Right lung (tissue), 5 donors: ENCODE results near the gene ABHD16B. TPM values are rescaled to one million over a fixed set of nuclear protein-coding genes. Genes with fewer than 3 reads are reported as not detected.
"Not testable (repeated sequence)": the region's sequence is repeated elsewhere in the genome, so short reads cannot be mapped to it uniquely, and the experiment has no call there.

Experiments used
- DNase-seq, 2 donors: peaks; one replicate each; pipeline ENCODE4 v3.0.0-alpha.2; 2013
- polyA plus RNA-seq, 5 donors: library from polyadenylated mRNA; unstranded; fragments of 120-200 nt; gene quantifications; one replicate each; pipeline versions ENCODE4 v1.2.1 to v1.2.3, GENCODE V29; 2013; ENCODE audit warnings: inconsistent platforms in 1 of 5, low replicate concordance in 1 of 5; ENCODE audit not compliant: insufficient read length in 5 of 5, insufficient read depth in 1 of 5

ABHD16B gene
- polyA plus RNA-seq, 5 donors = not detected

GRCh38 chr20:63831993-63832686 lies 29.2 kb upstream of the ABHD16B start:
- DNase-seq = no peak

GRCh38 chr20:63833776-63834490 lies 27.4 kb upstream of the ABHD16B start:
- no peak for DNase-seq

GRCh38 chr20:63834491-63834880 lies 26.8 kb upstream of the ABHD16B start:
- DNase-seq = no peak

- DNase-seq = peak; percentile 82 to 83
Measured at GRCh38 chr20:63835021-63835858, 26.1 kb upstream of the ABHD16B start.

- no peak for DNase-seq
Measured at GRCh38 chr20:63836458-63837344, 24.6 kb upstream of the ABHD16B start.

GRCh38 chr20:63837479-63837878 lies 23.8 kb upstream of the ABHD16B start:
- no peak for DNase-seq

- DNase-seq = no peak
Measured at GRCh38 chr20:63839620-63840019, 21.7 kb upstream of the ABHD16B start.

- DNase-seq = no peak
Measured at GRCh38 chr20:63840405-63840828, 20.9 kb upstream of the ABHD16B start.

- no peak for DNase-seq
Measured at GRCh38 chr20:63842258-63842657, 19.0 kb upstream of the ABHD16B start.

- no peak for DNase-seq
Measured at GRCh38 chr20:63843222-63843621, 18.1 kb upstream of the ABHD16B start.

- DNase-seq = no peak
Measured at GRCh38 chr20:63843778-63844177, 17.5 kb upstream of the ABHD16B start.

GRCh38 chr20:63844511-63844991 lies 16.7 kb upstream of the ABHD16B start:
- DNase-seq = no peak

GRCh38 chr20:63846128-63846771 lies 15.0 kb upstream of the ABHD16B start:
- peak in 1 of 2 donors; percentile 61 for DNase-seq

- DNase-seq = peak in 1 of 2 donors; percentile 19
Measured at GRCh38 chr20:63846888-63847236, 14.4 kb upstream of the ABHD16B start.

- DNase-seq = no peak
Measured at GRCh38 chr20:63847237-63848002, 13.9 kb upstream of the ABHD16B start.

GRCh38 chr20:63848003-63848911 lies 13.0 kb upstream of the ABHD16B start:
- no peak for DNase-seq

- DNase-seq = no peak
Measured at GRCh38 chr20:63850689-63851547, 10.4 kb upstream of the ABHD16B start.

- DNase-seq = not testable (repeated sequence)
Measured at GRCh38 chr20:63851548-63851943, 9.8 kb upstream of the ABHD16B start.
